H1 (cell line): ENCODE data around the gene SIX6. TPM values are rescaled to one million over a fixed set of nuclear protein-coding genes. Genes with fewer than 3 reads are reported as not detected.

ENCODE experiments used
- CTBP2 ChIP-seq: IDR thresholded peaks from 2 replicates; pipeline ENCODE4 v1.7.0; 2011; ENCODE audit warnings: borderline replicate concordance, mild to moderate bottlenecking, moderate library complexity, mixed read lengths, low read length; ENCODE audit not compliant: insufficient read depth, insufficient read length
- polyA plus RNA-seq, 7 experiments: library from polyadenylated mRNA; depleted of rRNA in 3 of 7; stranded (reverse) in 5 of 7; unstranded in 2 of 7; fragments of >200 nt in 5 of 7; fragments of 200-250 nt in 2 of 7; gene quantifications; 1 replicate in 5 of 7; 2 replicates in 1 of 7; 4 replicates in 1 of 7; pipeline versions ENCODE4 v1.2.1 to v1.2.3, GENCODE V29; 2011 to 2013; ENCODE audit warnings: missing spikeins in 2 of 7, mixed read lengths in 2 of 7
- total RNA-seq: library from RNA; stranded (reverse); fragmentation: NEBNext Ultra II Directional; extraction: Animal tissue kit (Norgen Biotek cat#: 25700); gene quantifications from 2 replicates; pipeline ENCODE4 v1.2.1, GENCODE V29; 2021

Gene SIX6
- total and polyA plus RNA-seq, 2 of the 8 experiments (the other 6 are each of a cell fraction or from before 2014, with no cell fraction given) = 0.03 TPM; not detected in 1

GRCh38 chr14:60482743-60483142 lies 26.2 kb upstream of the SIX6 start (continued):
- TF ChIP-seq CTBP2 = no peak
- TF ChIP-seq, all 59 proteins: peak for 0
